GM12873 (cell line): Measurements from ENCODE around the gene MAN1C1.

Source experiments
- TF ChIP-seq, protein P1 (sequence below): IDR thresholded peaks from 2 replicates; pipeline ENCODE4 v1.5.1; 2012; ENCODE audit warnings: low read depth, mild to moderate bottlenecking, moderate library complexity, low read length, control low read depth; ENCODE audit not compliant: insufficient read depth; ENCODE audit errors: missing control alignments

Gene MAN1C1

DNA sequence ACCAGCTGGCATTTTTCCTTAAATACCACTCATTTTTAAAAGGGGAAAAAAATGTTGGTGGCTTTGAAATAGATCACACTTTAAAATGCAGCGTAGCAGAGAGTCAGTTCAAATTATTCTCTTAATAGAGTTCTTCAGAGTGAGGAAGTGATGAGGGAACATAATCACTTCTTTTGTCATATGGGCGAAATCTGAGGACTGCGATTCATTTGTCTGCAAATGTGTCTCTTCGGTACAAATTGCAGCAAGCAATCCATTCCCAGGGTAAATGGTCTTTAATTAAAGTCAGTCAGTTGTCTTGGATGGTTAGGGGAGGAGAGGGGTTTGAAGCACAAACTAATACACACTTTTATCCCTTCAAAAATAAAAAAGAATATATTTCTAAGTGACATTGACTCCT, 97.4 kb downstream of the MAN1C1 start:
- TF ChIP-seq, protein P1, sequence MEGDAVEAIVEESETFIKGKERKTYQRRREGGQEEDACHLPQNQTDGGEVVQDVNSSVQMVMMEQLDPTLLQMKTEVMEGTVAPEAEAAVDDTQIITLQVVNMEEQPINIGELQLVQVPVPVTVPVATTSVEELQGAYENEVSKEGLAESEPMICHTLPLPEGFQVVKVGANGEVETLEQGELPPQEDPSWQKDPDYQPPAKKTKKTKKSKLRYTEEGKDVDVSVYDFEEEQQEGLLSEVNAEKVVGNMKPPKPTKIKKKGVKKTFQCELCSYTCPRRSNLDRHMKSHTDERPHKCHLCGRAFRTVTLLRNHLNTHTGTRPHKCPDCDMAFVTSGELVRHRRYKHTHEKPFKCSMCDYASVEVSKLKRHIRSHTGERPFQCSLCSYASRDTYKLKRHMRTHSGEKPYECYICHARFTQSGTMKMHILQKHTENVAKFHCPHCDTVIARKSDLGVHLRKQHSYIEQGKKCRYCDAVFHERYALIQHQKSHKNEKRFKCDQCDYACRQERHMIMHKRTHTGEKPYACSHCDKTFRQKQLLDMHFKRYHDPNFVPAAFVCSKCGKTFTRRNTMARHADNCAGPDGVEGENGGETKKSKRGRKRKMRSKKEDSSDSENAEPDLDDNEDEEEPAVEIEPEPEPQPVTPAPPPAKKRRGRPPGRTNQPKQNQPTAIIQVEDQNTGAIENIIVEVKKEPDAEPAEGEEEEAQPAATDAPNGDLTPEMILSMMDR, result no peak

DNA sequence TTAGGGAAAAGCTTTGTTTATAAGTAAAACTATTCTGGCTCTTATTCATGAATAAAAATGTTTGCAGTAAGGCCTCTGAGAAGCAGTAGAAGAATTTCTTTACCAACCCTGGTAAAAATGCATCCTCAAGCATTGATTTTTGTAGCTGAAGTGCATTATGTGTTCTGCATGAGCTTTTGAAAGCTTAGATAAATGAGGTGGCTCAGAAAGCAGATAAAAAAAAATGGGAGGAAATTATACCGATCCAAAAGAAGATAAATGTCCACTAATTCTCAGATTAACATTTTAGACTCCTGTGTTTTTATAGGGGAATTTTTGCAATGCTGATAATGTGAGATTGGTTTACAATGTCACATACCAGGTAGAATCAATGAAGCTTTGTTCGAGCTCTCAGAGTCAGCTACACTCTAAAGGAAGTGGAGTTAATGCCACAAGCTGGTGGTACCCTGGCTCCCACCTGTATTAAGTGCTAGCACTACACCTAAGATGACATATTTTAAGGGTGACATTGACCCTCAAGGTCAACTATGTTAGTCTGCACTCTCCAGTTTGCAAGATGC, 97.9 kb downstream of the MAN1C1 start:
- TF ChIP-seq, protein P1, result no peak

GRCh38 chr1:25715888-25716287, 99.3 kb downstream of the MAN1C1 start:
- TF ChIP-seq, protein P1, result no peak

- TF ChIP-seq, protein P1, result no peak
These were observed 99.7 kb downstream of the MAN1C1 start for GRCh38 chr1:25716320-25716719.

DNA sequence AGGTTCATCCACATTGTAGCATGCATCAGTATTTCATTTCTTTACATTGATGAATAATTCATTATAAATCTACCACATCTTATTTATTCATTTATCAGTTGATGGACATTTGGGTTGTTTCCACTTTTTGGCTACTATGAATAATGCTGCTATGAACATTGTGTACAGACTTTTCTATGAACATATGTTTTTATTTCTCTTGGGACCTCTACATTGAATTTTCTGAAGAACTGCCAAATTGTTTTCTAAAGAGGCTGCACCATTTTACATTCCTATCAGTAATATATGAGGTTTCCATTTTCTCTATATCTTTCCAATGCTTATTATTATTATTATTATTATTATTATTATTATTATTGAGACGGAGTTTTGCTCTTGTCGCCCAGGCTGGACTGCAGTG, 102.1 kb downstream of the MAN1C1 start:
- TF ChIP-seq, protein P1, result no peak

DNA sequence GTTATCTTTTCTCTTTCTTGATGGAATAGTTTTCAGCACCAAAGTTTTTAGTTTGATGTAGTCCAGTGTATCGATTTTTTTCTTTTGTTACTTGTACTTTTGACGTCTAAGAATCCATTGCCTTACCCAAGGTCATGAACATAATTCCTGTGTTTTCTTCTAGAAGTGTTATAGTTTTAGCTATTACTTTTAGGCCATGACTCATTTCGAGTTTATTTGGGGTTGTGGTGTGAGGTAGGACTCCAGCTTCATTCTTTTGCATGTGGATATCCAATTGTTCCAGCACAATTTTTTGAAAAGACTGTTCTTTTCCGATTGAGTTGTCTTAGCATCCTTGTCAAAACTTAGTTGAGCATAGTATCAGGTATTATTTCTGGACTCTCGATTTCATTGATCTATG, 104.0 kb downstream of the MAN1C1 start:
- TF ChIP-seq, protein P1, result no peak

DNA sequence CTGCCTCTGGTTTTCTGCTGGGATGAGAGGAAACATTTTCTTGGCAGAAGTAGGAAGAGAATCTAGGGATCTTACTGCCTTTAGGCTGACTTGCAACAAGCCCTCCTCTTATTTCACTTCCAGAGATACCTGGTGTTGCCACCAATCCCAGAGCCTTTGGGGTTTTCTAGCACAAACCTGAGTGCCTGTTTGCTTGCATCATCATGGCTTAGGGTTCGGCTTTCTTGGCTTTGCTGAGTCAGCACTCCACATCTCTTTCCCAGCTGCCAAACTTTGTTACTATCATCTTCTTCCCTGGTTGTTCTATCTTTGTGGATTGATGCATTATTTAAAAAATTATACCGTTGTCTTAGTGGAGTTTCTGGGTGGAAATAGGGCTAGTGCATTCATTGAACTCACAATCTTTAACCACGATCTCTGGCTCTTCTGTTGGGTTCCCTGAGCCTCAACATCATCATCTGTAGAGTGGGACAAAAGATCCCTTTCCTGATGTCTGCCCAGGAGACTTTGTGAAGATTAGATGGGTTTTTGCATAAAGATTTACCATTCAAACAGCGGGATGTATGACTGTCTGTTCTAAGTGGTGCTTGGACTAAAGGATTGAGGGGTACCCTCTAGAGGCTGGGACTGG, 106.8 kb downstream of the MAN1C1 start:
- TF ChIP-seq, protein P1, result no peak
